Heart right ventricle (tissue), 16 donors: ENCODE results near the gene C5orf24. TPM values are rescaled to one million over a fixed set of nuclear protein-coding genes. Genes with fewer than 3 reads are reported as not detected.

Experiments used
- ATAC-seq, 8 donors: fragments of 200-7000 bp; cut with Tn5 transposase; one replicate each; pipeline ENCODE4 v1.9.1; 2020; ENCODE audit warnings: mild to moderate bottlenecking in 8 of 8, moderate library complexity in 8 of 8, moderate number of reproducible peaks in 1 of 8
- DNase-seq, 2 donors: peaks; one replicate each; pipeline ENCODE4 v3.0.0-alpha.2; 2020
- H3K27ac ChIP-seq, 10 donors: fragments of 200-600 bp; sonication (generic) in 2 of 10; one replicate each; pipeline versions ENCODE4 v1.5.0 to v1.8.0; 2020 to 2022; ENCODE audit warnings: mild to moderate bottlenecking in 3 of 10
- H3K27me3 ChIP-seq, 7 donors: fragments of 200-600 bp; one replicate each; pipeline ENCODE4 v1.8.0; 2021 to 2022; ENCODE audit warnings: mild to moderate bottlenecking in 2 of 7
- H3K36me3 ChIP-seq, 9 donors: fragments of 200-600 bp; sonication (generic) in 1 of 9; one replicate each; pipeline versions ENCODE4 v1.5.0 to v1.8.0; 2020 to 2022; ENCODE audit warnings: mild to moderate bottlenecking in 2 of 9
- H3K4me1 ChIP-seq, 9 donors: fragments of 200-600 bp; sonication (generic) in 1 of 9; one replicate each; pipeline versions ENCODE4 v1.5.0 to v1.8.0; 2020 to 2022; ENCODE audit warnings: mild to moderate bottlenecking in 4 of 9
- H3K4me3 ChIP-seq, 10 donors: fragments of 200-600 bp; sonication (generic) in 2 of 10; one replicate each; pipeline versions ENCODE4 v1.5.0 to v1.8.0; 2020 to 2022; ENCODE audit warnings: mild to moderate bottlenecking in 7 of 10, moderate library complexity in 2 of 10
- H3K9me3 ChIP-seq, 11 donors: fragments of 200-600 bp in 10 of 11; sonication (generic) in 2 of 11; one replicate each; pipeline versions ENCODE4 v1.5.0 to v1.8.0; 2013 to 2022; ENCODE audit warnings: mild to moderate bottlenecking in 2 of 11, control low read depth in 1 of 11, moderate library complexity in 1 of 11
- CTCF ChIP-seq, 9 donors: fragments of 200-600 bp; sonication (generic) in 2 of 9; IDR thresholded peaks; one replicate each; pipeline versions ENCODE4 v1.5.0 to v1.8.0; 2021 to 2022; ENCODE audit warnings: antibody characterized with exemption in 9 of 9, mild to moderate bottlenecking in 5 of 9, moderate library complexity in 1 of 9
- WGBS, 2 donors: extraction: QIAGEN DNeasy Blood & Tissue Kit; methylation state at CpG; one replicate each; pipeline ENCODE4 v1.1.7; 2013; ENCODE audit warnings: inconsistent platforms in 1 of 2; 5-methylcytosine and 5-hydroxymethylcytosine counted together
- intact Hi-C, 10 donors: fragments of 100-400 bp; cut with DNase I; formaldehyde crosslinking; loops; one replicate each; pipeline versions ENCODE4 v1.11.1 to v1.14.2; 2022
- polyA plus RNA-seq, 2 donors: library from polyadenylated mRNA; stranded (reverse); fragments of 200-250 nt; gene quantifications; one replicate each; pipeline ENCODE4 v1.2.3, GENCODE V29; 2013
- total RNA-seq, 10 donors: library from RNA; stranded (reverse); fragmentation: NEBNext Ultra II Directional in 3 of 10; extraction: Animal tissue kit (Norgen Biotek cat#: 25700) in 3 of 10; gene quantifications; one replicate each; pipeline versions ENCODE4 v1.2.1 to v1.2.4, GENCODE V29; 2021 to 2023
- donor health status: Arrhythmogenic right ventricular cardiomyopathy.
- donor health status: ischemic (EF 13 %, LVEDD 7.1; RV severe dilation, severe dysfunction).
- donor health status: healthy with polysubstance abuse.
- donor health status: DM: no; HTN: yes; CAD: no.
- donor health status: DM: no; HTN: no; CAD: no.
- donor health status: ischemic (EF 25% LVEDD 6.9; RV normal size, moderate dysfunction).
- donor health status: ischemic (EF 25% LVEDD 5.7; RV mildly dilated, moderate dysfunction).
- donor health status: healthy.
- donor health status: DM: yes; HTN: yes; CAD: no.
- donor health status: Ischemic cardiomyopathy.
- donor health status: ischemic (EF 35%, LVEDD 5.7; RV mildly dilated, moderate dysfunction).
- donor health status: nonischemic (EF 11% LVEDD 7.7; RV severe dilation, severe dysfunction).
- donor health status: DM: yes; HTN: yes; CAD: no.
- donor health status: PGD.
- donor health status: ischemic (EF 29% LVEDD 5.4; RV normal size, mild dysfunction).
- donor health status: nonischemic (EF 23%, LVEDD 6.1; RV moderate dilation, normal function).

C5orf24 gene
- total and polyA plus RNA-seq, 12 donors: 12.0 to 31.2 (median 23.3) TPM

GRCh38 chr5:134905246-134905996 lies 59.7 kb downstream of the C5orf24 start:
- H3K36me3 ChIP-seq: peaks cover 0 to 36% (median under 1%) of the 10 kb centered on the region in 9 donors
- TF ChIP-seq CTCF (IDR thresholded peaks at IDR 0.05): peak; percentile 61 to 83 (median 76)
- peak in 1 of 2 donors; percentile 57 for DNase-seq
- intact Hi-C loops: loop anchor here in 7 of 10 donors (1.0 to 10.0 kb wide), 8 partner anchors 31 to 171 kb away; partner anchors contain the start of genes CAMLG (in 4 of the 7), TXNDC15 (in 3 of the 7) and C5orf24 (in 2 of the 7)
- H3K4me1 ChIP-seq: peaks cover 0 to 26% (median 6%) of the 10 kb centered on the region in 9 donors
- H3K27ac ChIP-seq: peak overlapping the region; percentile 97 to 100 (median 100)
- H3K4me3 ChIP-seq: peak overlapping the region; percentile 43 to 93 (median 74)
- 0% methylated on average over 50 to 54 of the region's 54 CpGs for WGBS, 2 donors
- H3K9me3 ChIP-seq: no peaks in the 10 kb centered on the region
- ATAC-seq: peak; percentile 12 to 76 (median 58)
- H3K27me3 ChIP-seq: no peaks in the 10 kb centered on the region

- no peak for TF ChIP-seq CTCF (IDR thresholded peaks at IDR 0.05)
- DNase-seq (no peak), ATAC-seq (no peak)
- no peak overlapping the region for H3K27ac ChIP-seq
- 96 to 97% methylated on average over 1 of the region's 1 CpG for WGBS, 2 donors
- peaks cover 0 to 41% (median 6%) of the 10 kb centered on the region in 9 donors for H3K36me3 ChIP-seq
- H3K4me3 ChIP-seq: no peak overlapping the region
- H3K9me3 ChIP-seq: no peaks in the 10 kb centered on the region
- intact Hi-C loops: loop anchor here in 4 of 10 donors (5.0 to 10.0 kb wide), 3 partner anchors 62 to 172 kb away; partner anchors contain the start of genes CAMLG (in 3 of the 4) and C5orf24 (in 2 of the 4)
- H3K4me1 ChIP-seq: peaks cover 0 to 26% (median 6%) of the 10 kb centered on the region in 9 donors
- H3K27me3 ChIP-seq: no peaks in the 10 kb centered on the region
Measured at GRCh38 chr5:134906811-134907210, 61.0 kb downstream of the C5orf24 start.

Other genes with a start within 250 kb of the C5orf24 start
- gene SAR1B, start 213.1 kb upstream of the C5orf24 start, total RNA-seq: 100 to 1,000 TPM in 4 of 10 donors, 10 to 100 TPM in 6; 80.2 to 114 (median 99.4) TPM
- 10 to 100 TPM; 17.6 to 52.9 TPM for gene SAR1B, start 213.1 kb upstream of the C5orf24 start, polyA plus RNA-seq
- 10 to 100 TPM in 3 of 10 donors, 1 to 10 TPM in 7; 7.0 to 13.7 (median 9.1) TPM for gene SEC24A, start 197.2 kb upstream of the C5orf24 start, total RNA-seq
- gene SEC24A, start 197.2 kb upstream of the C5orf24 start, polyA plus RNA-seq: 1 to 10 TPM; 2.6 to 3.7 TPM
- gene CAMLG, start 107.4 kb upstream of the C5orf24 start, total RNA-seq: 10 to 100 TPM; 14.6 to 22.1 (median 18.1) TPM
- gene CAMLG, start 107.4 kb upstream of the C5orf24 start, polyA plus RNA-seq: 10 to 100 TPM; 18.2 to 21.8 TPM
- gene DDX46, start 87.2 kb upstream of the C5orf24 start, total RNA-seq: 10 to 100 TPM; 26.1 to 34.8 (median 29.7) TPM
- gene DDX46, start 87.2 kb upstream of the C5orf24 start, polyA plus RNA-seq: 10 to 100 TPM; 11.9 to 34.6 TPM
- gene TXNDC15, start 28.4 kb downstream of the C5orf24 start, total RNA-seq: 10 to 100 TPM; 37.5 to 72.0 (median 51.1) TPM
- 10 to 100 TPM; 62.8 to 72.7 TPM for gene TXNDC15, start 28.4 kb downstream of the C5orf24 start, polyA plus RNA-seq
- 10 to 100 TPM; 15.9 to 36.4 (median 26.8) TPM for gene PCBD2, start 59.2 kb downstream of the C5orf24 start, total RNA-seq
- 1 to 10 TPM; 6.9 to 7.8 TPM for gene PCBD2, start 59.2 kb downstream of the C5orf24 start, polyA plus RNA-seq
- under 1 TPM; 0.37 to 0.82 (median 0.62) TPM for gene CATSPER3, start 121.9 kb downstream of the C5orf24 start, total RNA-seq
- gene CATSPER3, start 121.9 kb downstream of the C5orf24 start, polyA plus RNA-seq: 1 to 10 TPM; 1.0 to 1.1 TPM
- gene PITX1, start 188.3 kb downstream of the C5orf24 start, total RNA-seq: under 1 TPM in 3 of 10 donors, not detected in 7; 0.11 to 0.24 (median 0.14) TPM
- gene PITX1, start 188.3 kb downstream of the C5orf24 start, polyA plus RNA-seq: under 1 TPM in 1 of 2 donors, not detected in 1; 0.06 TPM